HG03108 (cell line): ENCODE data around the gene SYT9.
A peak's percentile ranks its signal among the peaks of the same experiment; 100 is the strongest.

ENCODE experiments used
- ATAC-seq: cut with Tn5 transposase; IDR thresholded peaks from one replicate; pipeline ENCODE4 v1.9.1; 2021; ENCODE audit warnings: moderate library complexity; ENCODE audit not compliant: unreplicated experiment

Gene SYT9

DNA sequence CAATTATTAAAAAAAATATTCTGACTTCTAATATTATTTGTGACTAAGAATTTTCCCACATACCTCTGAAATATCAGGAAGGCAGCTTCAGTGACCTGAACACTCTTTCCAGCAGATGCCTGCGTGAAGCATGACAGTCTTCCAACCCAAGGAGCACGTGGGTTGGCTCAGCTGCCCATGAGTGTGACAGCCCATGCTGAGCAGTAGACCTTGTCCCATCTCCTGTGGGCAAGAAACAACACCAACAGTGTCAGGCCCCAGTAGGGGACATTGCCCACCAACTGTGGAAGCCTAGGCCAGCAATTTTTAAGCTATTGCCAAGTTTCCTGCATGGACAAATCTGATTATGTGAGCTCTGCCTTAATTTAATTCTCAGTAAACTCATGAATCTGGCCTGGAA, 167.2 kb downstream of the SYT9 start:
- ATAC-seq = no peak

DNA sequence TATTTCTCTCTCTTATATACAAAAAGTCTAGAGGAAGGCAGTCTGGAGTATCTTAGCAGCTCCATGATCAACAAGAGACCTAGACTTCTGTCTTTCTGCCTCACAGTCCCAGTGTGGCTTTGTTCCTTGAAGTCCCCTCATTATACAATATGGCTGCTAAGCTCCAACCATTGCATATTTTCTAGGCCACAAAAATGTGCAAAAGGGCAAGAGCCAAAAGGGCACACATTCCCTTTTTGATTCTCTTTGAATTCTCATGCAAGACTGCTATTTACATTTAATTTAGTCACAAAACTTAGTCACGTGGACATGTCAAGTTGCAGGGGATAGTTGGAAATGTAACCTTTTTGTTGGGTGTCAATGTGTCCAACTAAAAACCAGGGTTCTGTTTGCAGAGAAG, 169.4 kb downstream of the SYT9 start:
- no peak for ATAC-seq

DNA sequence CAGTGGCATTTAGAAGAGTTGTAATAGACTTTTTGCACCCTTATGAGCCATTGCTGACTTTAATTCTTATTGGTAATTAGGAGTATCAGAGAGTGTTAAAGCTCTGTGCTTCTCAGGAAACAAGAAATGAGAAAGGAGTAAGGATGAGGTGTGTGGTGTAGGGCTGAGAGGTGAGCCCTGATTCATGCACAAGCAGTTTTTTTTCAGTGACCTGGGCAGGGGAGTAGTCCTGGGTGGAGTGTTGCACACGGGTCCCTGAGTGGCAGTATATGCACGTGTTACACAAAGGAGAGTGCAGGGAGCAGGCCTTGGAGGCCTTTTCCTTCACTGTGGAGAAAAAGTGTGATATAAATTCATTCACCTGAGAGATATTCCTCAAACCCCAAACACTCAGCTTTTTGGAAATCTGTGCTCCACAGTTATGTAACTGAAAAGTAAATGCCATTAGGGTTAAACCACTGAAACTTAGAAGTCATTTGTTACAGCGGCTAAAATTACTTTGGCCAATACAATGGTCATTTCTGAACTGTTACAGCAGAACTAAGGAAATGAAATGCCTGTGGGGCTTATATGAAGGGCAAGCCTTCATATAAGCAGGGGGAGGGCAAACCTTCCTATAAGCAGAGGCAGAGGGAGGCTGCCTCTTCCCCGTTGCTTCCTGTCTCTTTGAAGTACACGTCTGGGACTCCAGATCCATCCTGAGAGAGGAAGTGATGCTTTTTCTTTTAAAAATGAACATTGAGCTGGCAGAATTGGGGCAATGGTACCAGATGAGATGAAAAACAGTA, 171.0 kb downstream of the SYT9 start:
- ATAC-seq = no peak

DNA sequence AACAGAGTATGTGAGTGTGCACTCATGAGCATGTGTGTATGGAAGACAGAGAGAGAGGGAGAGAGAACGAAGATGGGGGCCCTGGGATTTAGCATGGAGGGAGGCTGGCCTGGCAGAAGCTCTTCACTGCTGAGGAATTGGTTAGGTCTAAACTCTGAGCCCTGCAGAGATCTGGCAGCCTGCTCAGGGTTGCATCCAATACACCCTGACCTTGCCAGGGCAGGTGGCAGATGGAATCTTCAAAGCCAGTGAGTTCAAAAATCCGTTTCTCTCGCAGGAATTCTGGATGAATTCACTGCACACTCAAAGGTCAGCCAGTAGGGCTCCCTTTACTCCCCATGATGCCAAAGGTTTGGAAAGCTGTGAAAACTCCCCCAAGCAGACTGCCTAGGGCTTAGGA, 172.2 kb downstream of the SYT9 start:
- ATAC-seq = no peak

DNA sequence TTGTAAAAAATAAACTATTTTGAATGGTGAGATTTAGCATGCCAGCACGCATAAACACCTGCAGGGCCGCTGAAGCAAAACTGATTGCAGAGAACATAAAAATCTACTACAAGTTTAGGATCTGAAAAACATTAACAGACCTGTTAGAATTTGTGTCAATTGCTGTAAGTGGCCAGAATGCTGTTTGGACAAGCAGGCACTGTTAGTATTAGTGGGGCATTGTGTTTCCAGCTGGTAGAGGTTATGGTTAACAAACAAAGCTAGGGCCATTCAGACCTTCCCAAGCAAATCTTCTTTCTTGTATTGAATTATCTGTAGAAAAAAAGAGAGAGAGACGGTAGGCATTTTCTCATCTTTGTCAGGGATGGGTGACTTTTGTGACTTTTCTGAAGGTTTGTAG, 176.0 kb downstream of the SYT9 start:
- no peak for ATAC-seq

DNA sequence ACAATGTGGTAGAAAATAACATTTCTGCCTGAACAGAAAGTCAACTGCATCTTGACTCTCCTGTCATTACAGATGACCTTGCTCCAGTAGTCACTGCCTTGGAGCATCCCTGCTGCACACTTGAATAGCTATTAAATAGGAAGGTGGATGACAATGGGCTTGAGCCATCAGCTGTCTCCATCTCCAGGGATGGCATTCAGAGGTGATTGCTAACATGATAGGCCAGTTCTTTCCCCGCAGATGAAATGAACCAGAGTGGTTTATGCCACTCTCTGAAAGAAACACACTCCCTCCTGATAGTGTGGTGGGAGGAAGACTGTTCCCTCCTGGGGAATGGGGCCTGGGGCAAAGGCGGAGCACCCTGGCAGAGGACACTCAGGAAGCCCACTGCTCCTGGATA, 176.5 kb downstream of the SYT9 start:
- ATAC-seq = no peak

DNA sequence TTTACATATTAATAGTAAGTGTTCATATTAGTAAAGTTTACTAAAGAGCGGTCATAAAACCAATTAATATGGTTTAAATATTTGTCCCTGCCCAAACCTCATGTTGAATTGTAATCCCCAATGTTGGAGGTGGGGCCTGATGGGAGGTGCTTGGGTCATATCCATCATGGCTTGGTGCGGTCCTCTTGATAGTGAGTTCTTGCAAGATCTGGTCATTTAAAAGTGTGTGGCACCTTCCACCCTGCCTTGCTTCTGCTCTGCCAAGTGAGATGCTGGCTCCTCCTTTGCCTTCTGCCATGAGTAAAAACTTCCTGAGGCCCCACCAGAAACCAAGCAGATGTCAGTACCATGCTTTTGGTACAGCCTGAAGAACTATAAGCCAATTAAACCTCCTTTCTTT, 178.8 kb downstream of the SYT9 start:
- ATAC-seq = no peak

DNA sequence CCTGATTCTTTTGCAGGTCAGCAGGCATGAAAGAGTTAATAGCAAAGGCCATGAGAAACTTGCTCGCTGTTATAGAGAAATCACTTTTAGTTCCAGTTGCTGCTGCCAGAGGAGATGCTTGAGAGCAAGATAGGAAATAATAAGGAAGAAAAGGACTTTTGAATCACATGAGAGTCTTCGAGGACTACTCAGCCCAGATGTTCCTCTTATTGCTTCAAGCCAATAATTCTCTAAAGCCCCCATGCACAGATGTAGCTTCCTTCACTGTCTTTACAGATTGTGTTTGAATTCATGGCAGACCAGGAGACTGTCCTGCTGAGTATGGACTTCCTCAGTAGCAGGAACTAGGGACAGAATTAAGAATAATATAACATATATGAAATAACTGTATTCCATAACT, 183.5 kb downstream of the SYT9 start:
- ATAC-seq = no peak

DNA sequence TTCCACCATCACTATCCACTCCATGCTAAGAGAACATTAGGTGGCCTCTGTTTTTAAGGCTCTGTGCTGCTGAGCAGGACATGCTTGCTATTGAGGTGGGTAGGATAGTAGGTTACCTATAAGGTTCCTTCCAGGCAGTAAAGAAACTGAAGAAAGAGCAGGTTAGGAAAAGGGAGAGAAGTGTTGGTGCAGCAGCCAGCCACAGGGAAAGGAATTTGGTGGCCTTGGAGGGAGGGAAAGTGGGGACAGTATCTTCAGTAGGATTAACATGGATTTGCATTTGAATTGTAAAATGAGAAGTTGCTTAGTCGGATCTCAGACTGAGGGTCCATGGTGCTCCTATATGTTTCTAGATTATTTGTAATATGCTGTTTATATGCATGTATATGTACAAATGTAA, 184.4 kb downstream of the SYT9 start:
- no peak for ATAC-seq

DNA sequence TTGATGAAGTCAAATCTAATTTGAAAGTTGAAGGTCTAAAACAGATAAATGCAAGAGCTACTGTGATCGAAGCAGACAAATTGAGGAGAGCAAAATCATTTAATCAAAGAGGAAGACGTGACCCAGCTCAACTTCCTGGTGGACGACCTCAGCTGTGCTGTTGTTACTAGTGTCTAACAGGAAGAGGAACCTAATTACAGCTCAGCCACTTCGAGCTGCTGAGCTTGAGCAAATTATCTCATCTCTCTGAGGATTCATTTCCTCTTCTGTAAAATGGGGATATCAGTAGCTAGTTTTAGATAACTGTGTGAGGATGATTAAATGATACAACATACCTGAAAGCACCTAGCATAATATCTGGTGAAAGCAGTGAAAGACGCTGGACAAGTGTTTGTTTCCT, 185.0 kb downstream of the SYT9 start:
- peak; percentile 82 for ATAC-seq

DNA sequence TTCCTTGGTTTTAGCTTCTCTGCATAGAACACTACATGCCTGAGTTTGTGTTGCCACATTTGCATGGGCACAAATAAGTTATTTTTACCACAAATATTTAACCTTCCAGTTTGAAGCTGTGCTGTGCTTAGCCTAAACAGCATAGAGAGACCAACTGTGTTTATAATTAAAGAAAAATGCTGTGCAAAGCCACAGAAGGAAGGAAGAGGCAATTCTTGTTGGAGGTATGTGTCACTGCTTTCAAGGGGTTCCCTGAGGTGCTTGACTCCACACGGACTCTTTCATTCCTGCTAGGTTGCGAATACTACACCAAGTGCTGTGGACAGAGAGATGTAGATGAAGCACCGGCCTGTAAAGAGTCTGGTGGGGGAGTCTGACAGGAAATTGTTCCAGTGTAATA, 186.0 kb downstream of the SYT9 start:
- ATAC-seq = no peak

DNA sequence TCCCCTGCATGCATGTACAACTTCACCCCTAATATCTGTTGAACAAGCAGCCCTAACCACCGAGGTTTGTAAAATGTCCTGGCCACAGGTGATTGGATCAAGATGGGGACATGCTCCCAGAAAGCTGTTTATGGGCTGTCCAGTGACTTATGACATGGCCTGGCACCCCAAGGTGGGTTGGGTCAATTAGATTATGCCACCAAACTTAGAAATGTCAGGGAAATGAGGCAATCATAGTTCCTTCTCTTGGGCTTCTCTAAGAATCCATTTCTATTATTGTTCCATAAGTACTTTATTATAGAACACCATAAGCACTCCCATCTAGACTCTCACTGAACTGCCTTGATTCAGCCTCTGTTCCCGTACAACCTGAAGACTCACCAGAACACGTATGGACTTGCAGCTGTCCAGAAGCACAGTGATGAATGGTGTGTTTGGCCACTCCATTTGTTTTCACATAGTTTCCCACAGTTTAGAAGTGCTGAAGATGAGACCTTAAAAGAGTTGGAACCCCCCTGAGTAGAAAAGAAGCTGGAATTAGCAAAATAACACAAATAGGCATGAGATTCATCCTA, 188.1 kb downstream of the SYT9 start:
- ATAC-seq = no peak

DNA sequence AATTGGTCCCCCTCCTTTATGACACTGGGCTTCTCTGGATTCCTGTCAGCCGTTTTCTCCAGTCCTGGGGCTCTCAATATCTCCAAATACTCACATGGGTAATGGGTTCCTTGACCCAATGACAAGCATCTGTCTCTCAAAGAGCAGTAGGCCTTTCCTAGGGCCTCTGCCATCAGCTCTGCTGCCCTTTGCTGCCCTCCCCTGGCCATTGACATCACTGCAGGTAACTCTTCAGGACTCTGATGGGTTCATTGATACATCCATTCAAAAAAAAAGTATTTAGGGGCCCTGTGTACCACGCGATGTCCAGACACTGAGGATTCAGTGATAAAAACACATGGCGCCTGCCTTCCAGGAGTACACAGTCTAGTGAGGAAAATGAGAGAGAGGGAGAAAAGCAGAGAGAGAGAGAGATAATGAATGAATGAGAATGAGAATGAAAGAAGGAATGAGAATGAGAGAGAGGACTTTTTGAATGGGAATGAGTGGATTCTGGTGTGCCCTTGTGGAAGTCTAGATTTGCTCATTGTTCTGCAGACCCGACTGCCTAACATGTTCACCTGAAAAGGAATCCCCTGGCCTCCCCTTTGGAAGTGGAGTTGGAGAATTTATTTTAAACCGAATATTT, 191.0 kb downstream of the SYT9 start:
- peak; percentile 86 for ATAC-seq

DNA sequence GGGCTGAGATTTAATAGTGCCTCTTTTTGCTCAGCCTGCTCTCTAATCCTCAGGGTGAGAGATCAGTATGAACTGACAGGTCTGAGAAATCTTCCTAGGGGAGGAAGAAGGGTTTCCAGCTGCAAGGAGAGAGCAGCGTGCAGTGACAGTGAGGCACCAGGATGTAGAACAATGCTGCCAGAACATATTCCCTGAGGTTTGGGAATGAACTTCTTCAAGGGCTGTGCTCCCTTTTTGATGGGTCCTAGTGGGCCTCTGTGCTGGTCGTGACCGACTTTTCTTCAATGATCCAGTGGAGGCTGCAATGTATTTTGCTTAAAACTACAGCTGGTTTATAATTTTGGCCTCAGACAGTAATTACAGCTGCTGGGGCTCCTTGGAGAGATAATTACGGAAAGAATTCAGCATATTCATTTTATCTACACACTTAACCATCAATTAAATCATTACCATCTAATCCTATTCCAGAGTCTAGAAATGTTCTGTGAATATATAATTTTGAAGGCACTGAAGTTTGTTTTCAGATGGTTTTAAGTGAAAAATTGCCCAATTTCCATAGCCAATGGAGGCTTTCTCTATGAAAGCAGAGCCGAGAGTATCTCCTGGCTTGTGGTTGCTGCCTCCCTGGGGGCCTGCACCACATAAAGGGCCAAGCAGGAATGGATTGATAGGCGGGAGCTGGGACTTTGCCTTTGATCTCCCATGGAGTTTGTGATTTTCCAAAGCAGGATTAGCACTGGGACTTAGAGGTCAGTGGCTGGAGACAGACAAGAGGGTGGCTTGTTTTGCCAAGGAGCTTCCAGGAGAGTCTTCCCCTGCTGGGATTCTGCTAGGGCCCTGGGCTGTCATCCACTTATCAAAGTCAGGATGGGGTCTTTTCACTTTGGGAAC, 192.6 kb downstream of the SYT9 start:
- no peak for ATAC-seq

DNA sequence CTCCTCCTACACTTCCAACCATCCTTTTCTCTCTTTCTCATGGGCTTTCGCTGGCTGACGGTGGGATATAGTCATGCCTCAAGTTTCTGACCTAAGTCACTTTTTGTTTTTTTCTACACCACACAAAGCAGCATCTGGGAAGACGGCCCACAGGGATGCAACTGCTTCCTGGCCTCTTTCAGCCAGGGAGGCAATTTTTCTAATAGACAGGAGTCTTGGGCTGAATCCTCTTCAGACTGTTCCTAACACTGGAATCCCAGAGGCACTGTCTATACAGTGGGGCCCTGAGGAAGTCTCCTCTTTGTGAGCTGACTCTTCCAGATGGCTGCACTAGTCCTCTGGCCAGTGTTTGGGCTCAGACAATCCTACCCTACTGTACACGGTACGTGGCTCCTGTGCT, 193.9 kb downstream of the SYT9 start:
- no peak for ATAC-seq

DNA sequence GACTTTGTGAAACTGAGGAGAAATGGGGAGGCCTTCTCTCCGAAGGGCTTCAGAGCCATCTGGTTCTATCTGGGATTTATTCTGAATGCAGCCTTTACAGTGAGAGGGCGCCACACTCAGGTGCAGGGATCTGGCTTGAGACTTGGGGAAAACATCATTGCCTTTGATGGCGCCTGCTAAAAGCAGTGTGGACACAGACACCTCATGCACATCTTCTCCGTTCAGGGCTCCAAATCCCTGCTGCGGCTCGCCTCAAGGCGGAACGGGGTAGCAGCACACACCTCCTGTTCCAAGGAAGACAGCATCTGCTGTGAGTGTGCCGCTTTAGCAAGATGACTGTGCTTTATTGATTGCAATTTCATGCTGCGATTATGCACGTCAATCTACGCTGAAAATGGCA, 196.5 kb downstream of the SYT9 start:
- no peak for ATAC-seq

DNA sequence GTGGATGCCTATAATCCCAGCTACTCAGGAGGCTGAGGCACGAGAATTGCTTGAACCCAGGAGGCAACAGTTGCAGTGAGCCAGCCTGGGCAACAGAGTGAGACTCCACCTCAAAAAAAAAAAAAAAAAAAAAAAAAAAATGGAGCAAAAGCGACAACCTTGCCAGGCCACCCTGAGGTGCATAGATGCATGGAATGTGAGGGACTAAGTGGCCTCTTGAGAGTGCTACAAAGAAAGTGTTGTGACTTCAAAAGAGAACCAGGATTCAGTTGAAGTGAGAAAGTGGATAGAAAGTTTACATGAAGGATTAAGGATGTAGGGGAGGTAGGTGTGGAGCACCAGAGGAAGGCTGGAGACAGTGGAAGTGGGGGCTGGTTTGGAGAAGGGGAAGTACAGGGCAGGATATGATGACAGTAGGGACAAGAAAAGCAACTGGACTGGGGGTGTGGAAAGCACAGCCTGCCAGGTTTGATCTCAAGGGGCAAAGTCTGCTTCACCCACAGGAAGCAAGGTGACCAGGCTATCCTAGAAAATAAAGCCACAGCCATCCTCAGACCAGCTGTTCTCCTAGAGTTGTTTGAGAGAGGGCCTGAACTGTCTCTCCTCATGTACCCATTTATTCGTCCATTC, 197.6 kb downstream of the SYT9 start:
- ATAC-seq = no peak

DNA sequence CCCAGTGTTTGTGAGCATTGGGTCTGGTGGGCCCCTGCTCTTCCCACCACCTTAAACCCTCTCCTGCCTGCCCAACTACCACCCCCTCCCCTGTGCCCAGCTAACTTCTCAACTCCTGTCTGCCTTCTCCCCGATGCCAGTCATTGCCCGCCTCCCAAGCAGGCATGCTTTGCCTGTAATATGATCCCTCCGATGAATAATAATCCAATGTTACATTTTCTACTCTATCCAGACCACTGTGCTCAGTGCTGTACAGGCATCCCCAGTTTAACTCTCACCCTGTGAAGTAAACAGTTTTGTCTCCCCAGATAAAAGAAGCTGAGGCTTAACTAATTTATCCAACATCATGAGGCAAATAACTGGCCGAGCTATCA, 198.1 kb downstream of the SYT9 start:
- ATAC-seq = no peak

DNA sequence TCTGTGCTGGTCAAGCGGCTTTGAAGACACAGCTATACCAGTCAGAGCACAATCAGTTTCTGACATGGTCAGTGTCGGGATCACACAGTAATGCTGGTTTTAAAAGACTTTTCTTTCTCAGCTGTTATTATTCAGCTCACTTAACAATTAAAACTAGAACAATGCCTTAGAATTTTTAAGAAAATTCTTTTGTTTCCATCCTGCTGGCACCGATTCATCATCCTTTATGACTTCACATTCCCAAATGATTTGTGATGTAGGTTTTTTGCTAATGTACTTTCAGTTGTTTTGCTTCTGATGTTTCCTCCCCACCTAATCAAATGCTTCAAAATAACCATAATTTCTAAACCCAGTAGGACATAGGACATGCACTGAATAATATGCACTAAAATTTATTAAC, 199.1 kb downstream of the SYT9 start:
- ATAC-seq = no peak

DNA sequence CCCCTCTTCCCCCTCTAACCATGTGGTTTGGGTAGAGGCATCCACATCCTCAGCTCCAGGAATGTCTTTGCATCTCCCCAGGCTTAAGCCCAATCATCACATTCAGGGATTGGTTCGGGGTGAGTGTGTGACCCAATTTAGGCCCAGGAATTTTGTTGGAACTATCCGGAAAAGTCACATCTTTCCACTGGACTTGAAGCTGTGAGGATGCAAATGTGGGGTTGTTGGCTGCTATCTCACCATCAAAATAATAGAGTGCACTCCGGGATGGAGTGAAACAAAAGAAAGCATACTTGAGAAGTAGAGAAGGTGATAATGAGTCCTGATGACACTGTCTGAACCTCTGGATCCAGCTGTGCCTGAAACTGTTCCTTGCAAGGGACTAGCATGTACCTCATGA, 199.8 kb downstream of the SYT9 start:
- no peak for ATAC-seq

DNA sequence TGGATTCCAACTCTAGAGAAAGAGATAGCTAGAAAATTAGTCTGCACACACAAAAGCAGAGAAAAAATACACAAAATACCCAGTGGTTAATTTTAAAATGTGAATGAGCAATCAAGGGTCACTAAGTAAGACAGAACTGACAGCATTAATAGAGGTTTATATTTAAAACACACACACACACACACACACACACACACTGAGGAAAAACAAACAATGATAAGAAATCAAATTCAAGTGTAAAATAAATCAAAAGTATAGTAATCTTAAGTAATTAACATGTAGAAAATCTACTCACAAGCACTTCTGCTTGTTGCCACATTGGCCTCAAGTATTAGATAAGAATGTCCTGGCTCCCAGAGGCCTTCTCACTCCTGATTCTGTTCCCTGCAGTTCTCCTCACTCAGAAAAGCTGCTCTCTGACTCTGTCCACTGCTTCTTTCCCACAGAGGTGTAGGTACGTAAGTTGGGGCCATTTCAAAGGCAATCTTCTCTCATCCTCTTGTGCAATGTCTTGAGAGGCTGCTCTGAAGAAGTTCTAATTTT, 200.3 kb downstream of the SYT9 start:
- no peak for ATAC-seq
